ENCODE measurements around the gene DYSF. TPM values are rescaled to one million over a fixed set of nuclear protein-coding genes. Genes with fewer than 3 reads are reported as not detected.
A peak's percentile ranks its signal among the peaks of the same experiment; 100 is the strongest.

DYSF gene
- total and polyA plus RNA-seq, 2 donors (not counting 3 experiments of a cell fraction or from before 2014, with no cell fraction given) = 50.9 to 152 TPM

- intact Hi-C loops (cut with micrococcal nuclease) = loop anchor here (1.0 to 5.0 kb wide), 2 partner anchors 68 to 92 kb away; partner anchors contain the start of gene ZNF638
- Histone ChIP-seq H4K20me1 (replicated peaks; ENCODE audit: control insufficient read depth, extremely low read depth, insufficient read depth, low read length) (no peaks in the 10 kb centered on the region), H3K9me1 (replicated peaks; ENCODE audit: control insufficient read depth, extremely low read depth, insufficient read depth, low read length) (no peaks in the 10 kb centered on the region), H3K4me3 (replicated peaks in 1 of 3; ENCODE audit: insufficient read depth in 1 of 3, low read depth in 1 of 3, low read length in 3 of 3) (peak overlapping the region in 1 of 3 experiments; percentile 13), H3K9ac (replicated peaks; ENCODE audit: extremely low read depth, insufficient read depth, low read length) (peak overlapping the region; percentile 48), H3K4me1 (ENCODE audit: control insufficient read depth, extremely low read depth, insufficient read depth, low read length) (peaks cover 37% of the 10 kb centered on the region), H3K36me3 (ENCODE audit: control insufficient read depth in 2 of 2, extremely low read depth in 1 of 2, insufficient read depth in 2 of 2, low read length in 2 of 2) (peaks cover 3 to 20% of the 10 kb centered on the region in 2 experiments), H3K27ac (ENCODE audit: insufficient read depth, low read depth, low read length) (peak overlapping the region; percentile 78), H2AFZ (ENCODE audit: low read depth, low read length) (no peak overlapping the region), H3K27me3 (ENCODE audit: control insufficient read depth in 2 of 2, insufficient read depth in 2 of 2, low read length in 2 of 2) (no peaks in the 10 kb centered on the region), H3K9me3 (replicated peaks; ENCODE audit: control insufficient read depth, insufficient read depth, low read length) (no peaks in the 10 kb centered on the region), H3K4me2 (ENCODE audit: insufficient read depth, low read length) (peak overlapping the region; percentile 69), H3K79me2 (ENCODE audit: control insufficient read depth, insufficient read depth, low read length) (no peaks in the 10 kb centered on the region)
- ChIA-PET POLR2A (interaction anchor here (0.5 to 1.2 kb wide), 6 partner anchors 10 to 81 kb away, joined by 3 to 8 read pairs (median 6); no protein-coding TSS in a partner anchor), CTCF (interaction anchor here (0.8 to 2.5 kb wide), 17 partner anchors 9 to 124 kb away, joined by 3 to 28 read pairs (median 4); partner anchors contain the start of gene ZNF638)
- FAIRE-seq (peak; percentile 92), DNase-seq (ENCODE audit: low read depth, low spot score) (peak; percentile 91)
- TF ChIP-seq JUN (IDR thresholded peaks at IDR 0.05; ENCODE audit: borderline replicate concordance, insufficient read depth, insufficient read length, low read depth) = peak; percentile 8
- TF ChIP-seq GATA2 (IDR thresholded peaks at IDR 0.05; ENCODE audit: insufficient read depth, insufficient read length, low read depth, low read length) = peak; percentile 56
- TF ChIP-seq POLR2A (IDR thresholded peaks at IDR 0.05; ENCODE audit: low read depth, low read length) = peak; percentile 52
- peak; percentile 10 for TF ChIP-seq FOS (IDR thresholded peaks at IDR 0.05; ENCODE audit: borderline replicate concordance, insufficient read depth, low read length)
- TF ChIP-seq EZH2 (IDR thresholded peaks at IDR 0.05; ENCODE audit: borderline replicate concordance, low read depth, low read length, severe bottlenecking) = no peak
- TF ChIP-seq MYC (IDR thresholded peaks at IDR 0.05; ENCODE audit: low read depth, low read length) = no peak
- peak in 1 of 2 donors; percentile 15 for TF ChIP-seq CTCF (IDR thresholded peaks at IDR 0.05; ENCODE audit: extremely low read depth in 1 of 2, insufficient read depth in 1 of 2, low read depth in 1 of 2, low read length in 2 of 2)
- no peak for TF ChIP-seq MAX (IDR thresholded peaks at IDR 0.05; ENCODE audit: insufficient read depth, insufficient read length)
- peak; percentile 76 for TF ChIP-seq POLR2AphosphoS5 (IDR thresholded peaks at IDR 0.05; ENCODE audit: insufficient read depth, low read depth, low read length)
- dilution Hi-C loops (cut with MboI; ENCODE audit: extremely low pct_ligation_motif_present, low sequenced_read_pairs) = no loop called here
- no TSS peak for BruUV-seq (replicated peaks)
These were observed 29.4 kb upstream of the DYSF start for GRCh38 chr2:71423817-71424420.

Measured in endothelial cell of umbilical vein (primary cell).